Stimulated activated CD4-positive, alpha-beta T cell treated with anti-CD3 and anti-CD28 coated beads, Interleukin-4, amount 100 ng/mL, for 4 hours (primary cell): ENCODE measurements around the gene CHST15.

Experiments
- DNase-seq, 2 experiments: peaks; one replicate each; pipeline ENCODE4 v3.0.0-alpha.2; 2020

The CHST15 gene

DNA sequence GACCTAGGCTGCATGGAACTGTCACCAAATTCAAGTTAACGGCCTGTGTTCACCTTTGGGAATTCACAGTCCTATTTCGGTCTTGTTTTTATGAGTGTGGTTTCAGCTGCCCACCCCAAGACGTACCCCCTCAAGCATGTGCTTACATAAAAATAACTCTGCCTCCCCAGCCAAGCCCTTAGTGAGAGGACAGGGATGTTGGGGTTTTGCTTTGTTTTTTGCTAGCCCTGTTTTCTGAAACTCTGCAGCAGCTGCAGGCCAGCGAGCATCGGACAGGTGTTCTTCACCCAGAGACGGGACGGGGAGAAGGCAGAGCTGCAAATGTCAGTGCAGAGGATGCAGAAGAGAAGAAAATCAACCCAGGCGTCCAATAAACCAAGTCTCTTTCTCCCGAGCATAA is 13.5 kb downstream of the CHST15 start:
- no peak for DNase-seq

DNA sequence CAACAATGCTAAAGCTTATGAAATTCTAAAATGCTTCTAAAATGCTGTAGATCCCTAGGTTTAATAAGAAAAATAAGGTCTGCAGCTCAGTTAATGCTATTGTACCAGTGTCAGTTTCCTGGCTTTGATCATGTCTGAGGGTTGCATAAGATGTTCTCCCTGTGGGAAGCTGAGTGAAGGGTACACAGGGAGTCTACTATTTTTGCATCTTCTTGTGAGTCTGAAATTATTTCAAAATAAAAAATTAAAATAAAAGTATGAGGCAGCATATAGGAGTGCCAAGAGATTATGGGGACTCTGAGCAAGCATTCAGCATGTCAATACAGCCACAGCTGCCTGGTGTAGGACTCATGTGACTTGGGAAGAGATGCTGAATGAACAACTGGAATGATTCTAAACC is 14.7 kb downstream of the CHST15 start:
- no peak for DNase-seq

- DNase-seq, result no peak
These were observed 15.4 kb downstream of the CHST15 start for GRCh38 chr10:124078028-124078427.

DNA sequence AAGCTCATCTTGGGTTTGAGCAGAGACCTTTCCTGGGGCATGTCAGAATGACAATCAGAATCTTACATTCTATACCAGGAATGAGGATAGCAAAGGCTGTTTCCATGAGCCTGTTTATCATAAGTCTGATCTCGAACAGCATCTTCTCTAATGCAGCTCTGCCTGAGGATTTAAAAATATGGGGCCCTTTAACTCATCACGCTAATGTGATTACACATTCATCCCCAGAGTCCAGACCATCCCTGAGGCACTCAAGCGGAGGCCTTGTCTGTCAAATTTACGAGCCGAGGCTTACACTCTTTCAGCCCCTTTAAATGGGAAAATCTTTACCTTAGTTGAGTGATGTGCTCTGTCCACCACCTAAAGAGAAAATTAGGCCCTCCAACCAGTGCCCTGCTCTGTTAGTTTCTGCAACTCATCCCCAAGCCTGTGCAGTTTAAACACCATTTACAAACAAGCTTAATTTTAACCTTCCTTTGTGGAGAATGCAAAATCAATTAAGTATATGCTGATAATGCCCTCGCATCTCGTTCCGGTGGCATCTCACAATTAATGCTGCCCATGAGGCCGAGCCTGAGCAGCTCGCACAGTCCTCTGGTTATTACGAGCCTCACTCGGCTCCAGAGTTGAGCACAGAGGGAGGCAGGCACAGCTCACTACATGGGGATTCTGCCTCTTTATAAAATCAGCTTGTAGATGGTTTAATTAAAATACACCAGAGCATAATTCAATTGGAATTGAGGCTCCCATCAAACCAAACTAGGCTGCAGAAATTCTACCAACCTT is 16.0 kb downstream of the CHST15 start:
- no peak for DNase-seq

GRCh38 chr10:124076148-124076733 is 17.2 kb downstream of the CHST15 start:
- no peak for DNase-seq

DNA sequence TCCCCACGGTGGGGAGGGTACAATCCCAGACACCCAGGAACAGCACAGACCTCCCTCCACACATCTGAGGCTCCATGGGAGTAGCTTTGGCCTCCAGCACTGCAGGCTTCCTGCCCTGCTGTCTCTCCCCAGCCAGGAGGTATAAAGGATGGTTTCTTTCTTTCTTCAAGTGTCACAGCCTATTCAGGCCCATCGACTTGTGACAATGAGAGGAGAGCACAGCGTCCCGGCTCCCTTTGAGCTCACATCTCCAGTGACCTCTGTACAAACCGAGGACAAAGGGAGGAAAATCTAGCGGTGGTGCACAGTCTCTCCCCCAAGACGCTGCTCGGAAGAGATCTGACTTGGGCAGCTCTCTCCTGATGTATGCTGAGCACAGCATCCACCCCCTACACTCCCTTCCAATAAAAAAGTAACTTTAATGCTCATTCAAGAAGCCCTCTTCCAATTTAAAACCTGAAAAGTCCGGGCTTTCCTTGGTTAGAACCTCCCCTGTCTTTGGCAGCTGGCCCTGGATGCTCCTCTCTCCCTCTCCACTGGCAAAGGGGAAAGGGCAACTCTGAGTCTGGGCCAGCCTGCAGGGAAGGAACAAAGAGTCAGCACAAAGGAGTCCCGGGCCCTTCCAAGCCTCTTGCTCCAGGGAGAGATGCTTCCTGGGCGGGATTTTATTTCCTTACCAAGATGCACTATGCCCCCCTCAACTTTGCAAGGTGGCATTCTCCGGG is 18.0 kb downstream of the CHST15 start:
- DNase-seq, result no peak

GRCh38 chr10:124074501-124075109 is 18.8 kb downstream of the CHST15 start:
- DNase-seq, result no peak

- DNase-seq, result no peak
These were observed 19.4 kb downstream of the CHST15 start for GRCh38 chr10:124073978-124074377.

- DNase-seq, result no peak
These were observed 20.9 kb downstream of the CHST15 start for GRCh38 chr10:124072541-124072940.

DNA sequence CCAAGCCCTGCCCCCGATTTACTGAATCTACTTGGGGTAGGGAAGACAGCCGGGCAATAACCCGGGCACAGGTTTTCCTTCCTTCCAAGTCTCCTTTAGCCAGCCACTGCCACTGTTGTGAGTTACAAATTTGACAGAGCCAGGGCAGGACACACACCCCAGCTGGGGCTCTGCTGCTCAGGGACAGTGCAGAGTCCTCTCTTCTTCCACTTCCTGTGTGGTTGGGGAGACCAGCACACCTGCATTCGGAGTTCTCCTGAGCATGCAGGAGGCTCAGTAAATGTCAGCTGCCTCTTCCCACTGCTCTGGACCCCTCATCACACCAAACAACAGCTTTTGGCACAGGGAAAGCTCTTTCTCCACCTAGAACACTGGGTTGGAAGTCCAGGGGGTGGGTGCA is 21.3 kb downstream of the CHST15 start:
- DNase-seq, result no peak

DNA sequence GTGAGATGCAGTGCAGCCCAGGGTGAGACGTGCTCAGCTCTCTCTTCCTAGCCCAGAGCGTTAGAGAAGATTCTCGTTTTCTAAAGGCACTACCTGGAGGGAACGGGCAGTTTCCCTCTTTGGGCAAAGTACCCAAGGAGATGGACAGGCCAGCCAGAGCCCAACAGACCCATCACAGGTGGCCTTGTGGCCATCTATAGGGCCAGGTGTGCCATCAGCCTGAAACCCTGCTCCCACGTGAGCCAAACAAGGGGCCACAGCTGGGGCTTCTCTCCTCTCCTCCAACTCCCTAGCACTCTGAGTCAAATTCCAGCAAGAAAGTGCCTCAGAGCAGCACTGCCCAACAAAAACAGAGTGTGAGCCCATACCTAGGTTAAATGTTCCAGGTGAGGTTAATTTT is 22.3 kb downstream of the CHST15 start:
- no peak for DNase-seq

DNA sequence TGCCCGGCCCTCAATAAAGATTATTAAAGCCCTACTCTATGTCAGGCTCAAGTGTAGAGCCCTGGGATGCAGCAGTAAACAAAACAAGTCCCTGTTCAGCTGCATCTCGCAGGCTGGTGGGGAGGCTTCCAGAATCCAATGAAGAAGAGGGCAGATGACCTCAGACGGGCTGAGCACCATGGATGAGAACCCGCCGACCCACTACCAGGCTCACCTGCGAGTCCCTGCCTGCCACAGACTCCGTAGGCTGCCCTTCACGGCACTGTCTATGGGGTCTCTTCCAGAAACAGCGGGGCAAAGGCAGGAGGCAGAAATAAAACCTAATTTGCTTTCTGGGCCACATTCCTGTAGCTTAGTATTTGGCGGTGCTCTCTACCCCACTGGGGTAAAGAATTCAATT is 22.7 kb downstream of the CHST15 start:
- no peak for DNase-seq

DNA sequence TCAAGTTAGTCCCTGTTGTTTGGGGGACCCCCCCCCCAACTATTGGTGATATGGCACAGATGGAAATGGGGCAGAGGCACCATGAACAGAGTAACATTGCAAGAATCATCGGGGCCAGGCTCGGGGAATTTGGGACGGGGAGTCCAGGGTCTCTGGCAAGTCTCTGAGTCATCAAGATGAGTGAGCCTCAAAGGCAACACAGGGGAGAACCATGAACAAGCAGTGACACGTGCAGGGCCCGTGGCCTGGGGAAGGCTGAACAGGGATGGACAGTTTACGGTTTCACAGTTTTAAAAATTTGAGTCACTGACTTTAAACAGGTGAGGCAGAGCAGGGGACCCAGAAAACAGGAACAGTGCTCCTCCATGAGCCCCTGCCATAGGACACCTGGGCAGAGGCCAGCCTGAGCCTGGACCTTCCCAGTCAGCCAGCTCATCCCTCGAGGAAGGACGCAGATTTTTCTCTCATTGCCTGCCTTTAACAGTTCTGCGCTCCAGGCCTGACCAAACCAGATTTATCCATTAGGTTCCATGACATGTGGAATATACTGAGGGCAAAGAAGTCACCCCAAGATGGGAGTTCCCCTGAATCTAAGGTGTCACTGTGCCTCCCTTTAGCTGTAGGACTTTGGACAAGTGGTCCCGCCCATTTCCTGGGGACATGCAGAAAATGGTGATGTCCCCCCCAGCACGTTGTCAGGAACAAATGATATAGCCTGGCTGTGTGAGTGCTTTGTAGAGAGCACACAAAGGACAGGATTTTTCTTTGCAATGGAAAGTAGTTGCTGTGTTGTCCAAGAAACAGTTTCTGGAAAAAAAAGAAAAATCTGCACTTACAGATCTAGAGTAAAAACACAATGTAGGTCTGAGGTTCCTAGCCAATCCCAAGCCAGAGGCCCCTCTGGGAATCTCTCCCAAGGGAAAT is 23.8 kb downstream of the CHST15 start:
- no peak for DNase-seq

GRCh38 chr10:124068929-124069328 is 24.5 kb downstream of the CHST15 start:
- no peak for DNase-seq

DNA sequence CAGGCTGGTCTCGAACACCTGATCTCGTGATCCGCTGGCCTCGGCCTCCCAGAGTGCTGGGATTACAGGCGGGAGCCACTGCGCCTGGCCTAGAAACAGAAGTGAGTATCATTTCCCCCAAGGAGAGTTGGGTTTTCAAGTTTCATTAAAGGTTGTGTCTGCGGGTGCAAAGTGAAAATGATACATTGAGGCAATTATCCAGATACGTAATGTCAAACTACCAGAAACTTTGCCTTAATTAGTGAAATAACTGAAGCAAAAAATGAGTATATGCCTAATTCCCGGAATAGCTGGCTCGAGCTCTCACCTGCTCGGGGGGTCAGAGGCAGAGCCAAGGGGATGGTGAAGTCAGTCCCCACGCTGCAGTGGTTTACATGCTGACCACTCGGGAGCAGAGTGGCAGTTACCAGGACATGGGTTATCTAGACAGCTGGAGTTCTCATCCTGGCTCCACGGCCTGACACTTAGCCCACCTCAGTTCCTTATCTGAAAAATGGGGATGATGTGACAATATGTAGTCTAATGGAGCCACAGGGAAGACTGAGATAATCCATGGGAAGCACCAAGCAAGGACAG is 25.5 kb downstream of the CHST15 start:
- no peak for DNase-seq

GRCh38 chr10:124066781-124067714 is 26.4 kb downstream of the CHST15 start:
- no peak for DNase-seq

- no peak for DNase-seq
These were observed 27.2 kb downstream of the CHST15 start for GRCh38 chr10:124066126-124066700.

- no peak for DNase-seq
These were observed 27.8 kb downstream of the CHST15 start for GRCh38 chr10:124065382-124066125.

DNA sequence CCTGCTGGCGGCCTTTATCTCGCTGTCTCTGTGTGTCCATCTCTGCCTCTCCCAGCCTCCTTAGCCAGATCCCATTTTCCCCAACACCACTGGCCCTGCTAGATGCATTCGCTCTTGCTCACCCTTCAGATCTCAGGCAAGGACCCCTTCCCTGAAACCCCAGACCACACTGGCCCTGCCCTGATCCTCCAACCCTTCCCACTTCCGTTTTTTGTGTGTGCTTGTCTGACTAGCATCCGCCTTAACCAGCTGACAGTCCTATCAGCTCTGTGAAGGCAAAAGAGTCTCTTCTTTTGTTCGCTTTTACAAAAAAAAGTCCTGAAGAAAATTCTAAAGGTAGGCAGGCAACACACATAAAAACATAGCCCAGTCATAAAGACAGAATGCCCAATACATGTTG is 28.7 kb downstream of the CHST15 start:
- DNase-seq, result no peak
